GM12874 (cell line): ENCODE measurements around the gene PRKAG2.

ENCODE experiments used
- CTCF ChIP-seq: IDR thresholded peaks from 2 replicates; pipeline ENCODE4 v1.5.1; 2011; ENCODE audit warnings: low read depth, mild to moderate bottlenecking, control low read depth, low read length, moderate library complexity; ENCODE audit not compliant: insufficient read depth

Gene PRKAG2

GRCh38 chr7:151513133-151513532, 363.8 kb downstream of the PRKAG2 start:
- TF ChIP-seq CTCF, result no peak

- TF ChIP-seq CTCF, result no peak
Observed at GRCh38 chr7:151512353-151512752, 364.6 kb downstream of the PRKAG2 start.

GRCh38 chr7:151511946-151512345, 365.0 kb downstream of the PRKAG2 start:
- no peak for TF ChIP-seq CTCF

GRCh38 chr7:151511270-151511669, 365.6 kb downstream of the PRKAG2 start:
- TF ChIP-seq CTCF, result no peak

- TF ChIP-seq CTCF, result no peak
Observed at GRCh38 chr7:151509670-151510333, 367.1 kb downstream of the PRKAG2 start.

- no peak for TF ChIP-seq CTCF
Observed at GRCh38 chr7:151508991-151509390, 367.9 kb downstream of the PRKAG2 start.

GRCh38 chr7:151507806-151508205, 369.1 kb downstream of the PRKAG2 start:
- TF ChIP-seq CTCF, result no peak

- no peak for TF ChIP-seq CTCF
Observed at GRCh38 chr7:151506901-151507382, 370.0 kb downstream of the PRKAG2 start.
